GM12872 (cell line): ENCODE results near the gene DGCR8.

Source experiments
- TF ChIP-seq, protein P1 (sequence below): IDR thresholded peaks from 3 replicates; pipeline ENCODE4 v1.5.1; 2011; ENCODE audit warnings: low read depth, mild to moderate bottlenecking, low read length, moderate library complexity; ENCODE audit not compliant: insufficient read depth

Gene DGCR8

DNA sequence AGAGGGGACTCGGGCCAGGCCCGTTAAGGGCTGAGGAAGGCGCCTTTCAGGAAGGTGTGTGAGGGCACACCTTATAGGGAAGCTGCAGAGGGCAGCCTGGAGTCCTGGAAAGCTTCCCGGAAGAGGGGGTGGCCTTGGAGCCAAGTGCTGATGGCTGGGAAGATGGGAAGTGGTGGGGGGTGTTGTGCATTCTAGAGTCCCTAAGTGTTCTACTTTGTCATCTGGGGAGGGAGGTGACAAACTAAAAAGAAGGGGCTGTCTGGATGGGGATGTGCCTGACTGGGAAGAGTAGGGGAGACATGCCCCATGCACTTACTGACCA is 58.3 kb downstream of the DGCR8 start:
- TF ChIP-seq, protein P1, sequence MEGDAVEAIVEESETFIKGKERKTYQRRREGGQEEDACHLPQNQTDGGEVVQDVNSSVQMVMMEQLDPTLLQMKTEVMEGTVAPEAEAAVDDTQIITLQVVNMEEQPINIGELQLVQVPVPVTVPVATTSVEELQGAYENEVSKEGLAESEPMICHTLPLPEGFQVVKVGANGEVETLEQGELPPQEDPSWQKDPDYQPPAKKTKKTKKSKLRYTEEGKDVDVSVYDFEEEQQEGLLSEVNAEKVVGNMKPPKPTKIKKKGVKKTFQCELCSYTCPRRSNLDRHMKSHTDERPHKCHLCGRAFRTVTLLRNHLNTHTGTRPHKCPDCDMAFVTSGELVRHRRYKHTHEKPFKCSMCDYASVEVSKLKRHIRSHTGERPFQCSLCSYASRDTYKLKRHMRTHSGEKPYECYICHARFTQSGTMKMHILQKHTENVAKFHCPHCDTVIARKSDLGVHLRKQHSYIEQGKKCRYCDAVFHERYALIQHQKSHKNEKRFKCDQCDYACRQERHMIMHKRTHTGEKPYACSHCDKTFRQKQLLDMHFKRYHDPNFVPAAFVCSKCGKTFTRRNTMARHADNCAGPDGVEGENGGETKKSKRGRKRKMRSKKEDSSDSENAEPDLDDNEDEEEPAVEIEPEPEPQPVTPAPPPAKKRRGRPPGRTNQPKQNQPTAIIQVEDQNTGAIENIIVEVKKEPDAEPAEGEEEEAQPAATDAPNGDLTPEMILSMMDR = no peak

DNA sequence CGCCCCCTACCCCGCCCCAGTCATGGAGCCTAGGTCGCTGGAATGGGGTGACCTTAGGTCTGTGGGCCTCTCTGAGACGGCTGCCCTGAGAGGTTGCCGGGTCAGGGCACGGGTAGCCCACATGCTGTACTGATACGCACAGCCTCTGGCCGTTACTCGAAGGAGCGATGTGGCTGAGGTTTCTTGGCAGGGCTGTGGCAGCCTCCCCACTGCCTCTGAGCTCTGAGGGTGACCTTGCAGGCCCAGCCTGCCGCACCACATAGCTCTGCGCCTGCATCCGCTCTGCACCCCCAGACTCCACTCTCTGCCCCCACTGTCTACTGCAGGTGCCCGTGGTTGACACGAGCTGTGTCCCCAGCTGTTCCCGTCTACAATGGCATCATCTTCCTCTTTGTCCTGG is 58.8 kb downstream of the DGCR8 start:
- TF ChIP-seq, protein P1 = no peak

DNA sequence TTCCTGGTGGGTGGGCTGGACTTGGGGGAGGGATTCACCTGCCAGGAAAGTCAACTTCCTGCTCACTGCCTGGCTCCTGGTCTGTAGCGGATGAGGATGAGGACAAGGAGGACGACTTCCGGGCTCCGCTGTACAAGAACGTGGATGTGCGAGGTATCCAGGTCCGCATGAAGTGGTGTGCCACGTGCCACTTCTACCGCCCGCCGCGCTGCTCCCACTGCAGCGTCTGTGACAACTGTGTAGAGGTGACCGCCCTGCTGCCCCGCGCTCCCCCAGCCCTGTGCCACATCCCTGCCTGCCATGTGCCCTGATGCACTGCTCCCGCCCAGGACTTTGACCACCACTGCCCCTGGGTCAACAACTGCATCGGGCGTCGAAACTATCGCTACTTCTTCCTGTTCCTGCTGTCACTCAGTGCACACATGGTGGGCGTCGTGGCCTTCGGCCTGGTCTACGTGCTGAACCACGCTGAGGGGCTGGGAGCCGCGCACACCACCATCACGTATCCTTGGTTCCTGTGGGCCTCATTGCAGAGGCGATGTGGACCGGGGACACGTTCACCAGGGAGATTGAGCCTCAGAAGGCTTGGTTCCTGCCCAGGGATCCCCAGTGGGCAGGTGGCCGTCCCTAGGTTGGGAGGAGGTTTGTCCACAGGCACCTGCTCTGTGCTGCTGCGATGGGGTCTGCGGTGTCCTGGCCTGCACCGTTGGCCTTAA is 59.5 kb downstream of the DGCR8 start:
- TF ChIP-seq, protein P1 = no peak

DNA sequence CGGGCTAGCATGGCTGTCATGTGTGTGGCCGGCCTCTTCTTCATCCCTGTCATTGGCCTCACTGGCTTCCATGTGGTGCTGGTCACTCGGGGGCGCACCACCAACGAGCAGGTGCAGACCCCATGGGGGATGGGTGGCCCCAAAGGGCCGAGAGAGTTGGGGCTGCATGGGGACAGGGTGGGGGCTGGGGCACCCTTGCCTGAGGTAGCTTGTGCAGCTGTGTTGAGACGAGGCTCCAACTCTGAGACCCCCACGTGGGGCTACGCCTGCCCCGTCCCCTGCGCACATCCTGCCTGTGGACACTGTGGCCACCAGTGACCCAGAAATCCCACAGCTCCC is 60.0 kb downstream of the DGCR8 start:
- TF ChIP-seq, protein P1 = no peak

DNA sequence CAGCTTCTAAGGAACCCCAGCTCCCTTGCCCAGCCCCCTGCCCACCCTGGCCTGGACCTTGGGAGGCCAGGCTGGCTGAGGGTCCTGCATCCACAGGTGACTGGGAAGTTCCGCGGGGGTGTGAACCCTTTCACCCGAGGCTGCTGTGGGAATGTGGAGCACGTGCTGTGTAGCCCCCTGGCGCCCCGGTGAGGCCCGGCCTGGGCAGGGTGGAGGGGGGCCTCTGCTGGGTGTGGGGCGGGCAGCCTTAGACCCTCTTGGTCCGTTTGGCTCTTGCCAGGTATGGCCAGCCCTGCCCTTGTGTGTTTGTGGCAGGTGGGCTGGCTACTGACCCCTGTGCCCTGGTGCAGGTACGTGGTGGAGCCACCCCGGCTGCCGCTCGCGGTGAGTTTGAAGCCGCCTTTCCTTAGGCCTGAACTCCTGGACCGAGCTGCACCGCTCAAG is 60.5 kb downstream of the DGCR8 start:
- TF ChIP-seq, protein P1 = no peak

DNA sequence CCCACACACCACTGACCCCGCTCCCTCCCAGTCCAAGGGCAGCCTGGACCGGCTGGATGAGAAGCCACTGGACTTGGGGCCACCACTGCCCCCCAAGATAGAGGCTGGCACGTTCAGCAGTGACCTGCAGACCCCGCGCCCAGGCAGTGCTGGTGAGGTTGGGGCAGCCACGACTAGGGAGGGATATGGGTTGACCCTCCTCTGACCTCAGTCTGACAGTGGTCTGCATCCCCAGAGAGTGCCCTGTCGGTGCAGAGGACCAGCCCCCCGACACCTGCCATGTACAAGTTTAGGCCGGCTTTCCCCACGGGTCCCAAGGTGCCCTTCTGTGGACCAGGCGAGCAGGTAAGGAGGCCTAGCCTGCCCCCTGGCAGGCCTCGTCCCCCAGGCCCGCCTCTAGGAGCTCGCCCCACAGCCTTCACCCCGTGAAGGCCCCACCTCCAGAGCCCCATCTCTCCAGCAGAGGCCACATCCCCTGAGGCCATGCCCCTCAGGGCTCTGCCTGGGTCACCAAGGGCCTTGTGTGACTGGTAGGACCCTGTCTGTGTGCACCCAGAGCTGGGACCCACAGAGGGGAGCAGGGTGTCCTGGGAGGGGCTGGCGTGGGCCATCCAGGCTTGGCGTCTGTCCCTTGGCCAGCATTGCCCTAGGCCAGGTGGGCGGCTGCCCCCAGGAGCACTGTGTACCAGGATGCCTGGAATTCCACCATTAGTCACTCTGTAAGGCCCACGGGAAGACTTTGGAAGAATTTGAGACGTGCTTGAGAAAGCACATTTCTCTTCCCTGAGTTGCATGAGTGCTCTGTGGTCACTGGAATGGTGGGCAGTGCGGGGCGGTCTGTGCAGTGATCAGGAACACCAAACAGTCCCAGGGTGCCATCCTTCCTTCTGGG is 61.4 kb downstream of the DGCR8 start:
- TF ChIP-seq, protein P1 = no peak

DNA sequence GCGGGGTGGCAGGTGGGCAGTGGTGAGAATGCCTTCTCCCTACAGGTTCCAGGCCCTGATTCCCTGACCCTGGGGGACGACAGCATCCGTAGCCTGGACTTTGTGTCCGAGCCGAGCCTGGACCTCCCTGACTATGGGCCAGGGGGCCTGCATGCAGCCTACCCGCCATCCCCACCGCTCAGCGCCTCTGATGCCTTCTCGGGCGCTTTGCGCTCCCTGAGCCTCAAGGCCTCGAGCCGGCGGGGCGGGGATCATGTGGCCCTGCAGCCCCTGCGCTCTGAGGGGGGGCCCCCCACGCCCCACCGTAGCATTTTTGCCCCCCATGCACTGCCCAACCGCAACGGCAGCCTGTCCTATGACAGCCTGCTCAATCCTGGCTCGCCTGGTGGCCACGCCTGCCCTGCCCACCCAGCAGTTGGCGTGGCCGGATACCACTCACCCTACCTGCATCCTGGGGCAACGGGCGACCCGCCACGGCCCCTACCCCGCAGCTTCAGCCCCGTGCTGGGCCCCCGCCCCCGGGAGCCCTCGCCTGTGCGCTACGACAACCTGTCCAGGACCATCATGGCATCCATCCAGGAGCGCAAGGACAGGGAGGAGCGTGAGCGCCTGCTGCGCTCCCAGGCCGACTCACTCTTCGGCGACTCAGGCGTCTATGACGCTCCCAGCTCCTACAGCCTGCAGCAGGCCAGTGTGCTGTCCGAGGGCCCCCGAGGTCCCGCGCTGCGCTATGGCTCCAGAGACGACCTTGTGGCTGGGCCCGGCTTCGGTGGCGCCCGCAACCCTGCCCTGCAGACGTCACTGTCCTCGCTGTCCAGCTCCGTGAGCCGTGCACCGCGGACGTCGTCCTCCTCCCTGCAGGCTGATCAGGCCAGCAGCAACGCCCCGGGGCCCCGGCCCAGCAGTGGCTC is 62.9 kb downstream of the DGCR8 start:
- TF ChIP-seq, protein P1 = no peak
